ENCODE measurements around the gene MCM3AP.
A peak's percentile ranks its signal among the peaks of the same experiment; 100 is the strongest.

Gene MCM3AP

GRCh38 chr21:46221664-46222435 is 63.6 kb downstream of the MCM3AP start:
- Histone ChIP-seq H3K4me3 (no peak overlapping the region), H3K27me3 (no peaks in the 10 kb centered on the region), H4K20me1 (peaks cover 45% of the 10 kb centered on the region), H3K4me2 (no peak overlapping the region), H3K4me1 (peaks cover 34% of the 10 kb centered on the region), H3K36me3 (peaks cover 40% of the 10 kb centered on the region), H3K9ac (no peak overlapping the region), H3K27ac (no peak overlapping the region), H3K9me3 (no peaks in the 10 kb centered on the region; the same call in 1 of the 2 replicates)
- TF ChIP-seq Cebpa-rat (IDR thresholded peaks at IDR 0.05) = no peak

- Histone ChIP-seq H3K4me2 (no peak overlapping the region), H3K36me3 (peaks cover 45% of the 10 kb centered on the region), H3K4me3 (no peak overlapping the region), H3K27ac (no peak overlapping the region), H3K9me3 (no peaks in the 10 kb centered on the region; the same call in 1 of the 2 replicates), H4K20me1 (peaks cover 35% of the 10 kb centered on the region; the same call in 1 of the 2 replicates), H3K4me1 (peaks cover 28% of the 10 kb centered on the region), H3K9ac (no peak overlapping the region), H3K27me3 (no peaks in the 10 kb centered on the region)
- TF ChIP-seq Cebpa-rat (IDR thresholded peaks at IDR 0.05) = no peak
Measured at GRCh38 chr21:46220847-46221246, 64.6 kb downstream of the MCM3AP start.

GRCh38 chr21:46220275-46220810 is 65.1 kb downstream of the MCM3AP start:
- Histone ChIP-seq H3K4me1 (peaks cover 27% of the 10 kb centered on the region), H3K27ac (no peak overlapping the region), H3K27me3 (no peaks in the 10 kb centered on the region), H4K20me1 (peaks cover 34% of the 10 kb centered on the region; the same call in 1 of the 2 replicates), H3K9me3 (no peaks in the 10 kb centered on the region; the same call in 1 of the 2 replicates), H3K4me3 (no peak overlapping the region), H3K4me2 (no peak overlapping the region), H3K36me3 (peaks cover 49% of the 10 kb centered on the region), H3K9ac (no peak overlapping the region; the same call in 1 of the 2 replicates)
- TF ChIP-seq Cebpa-rat (IDR thresholded peaks at IDR 0.05) = no peak

GRCh38 chr21:46219591-46220239 is 65.7 kb downstream of the MCM3AP start:
- peak overlapping the region; percentile 42 for H3K4me2 ChIP-seq

GRCh38 chr21:46218906-46219590 is 66.4 kb downstream of the MCM3AP start:
- Histone ChIP-seq H3K9me3 (no peaks in the 10 kb centered on the region), H3K4me1 (peaks cover 27% of the 10 kb centered on the region), H3K9ac (no peak overlapping the region), H3K4me2 (peak overlapping the region; percentile 42), H3K36me3 (peaks cover 49% of the 10 kb centered on the region), H3K27me3 (no peaks in the 10 kb centered on the region), H3K4me3 (no peak overlapping the region), H3K27ac (0 out of 2 replicates have a peak overlapping the region, but pooled peaks have one; percentile 22), H4K20me1 (peaks cover 40% of the 10 kb centered on the region)
- no peak for TF ChIP-seq Cebpa-rat (IDR thresholded peaks at IDR 0.05)

More at GRCh38 chr21:46219591-46220239, 65.7 kb downstream of the MCM3AP start:
- no peak for TF ChIP-seq Cebpa-rat (IDR thresholded peaks at IDR 0.05)
- no peak overlapping the region; the same call in 1 of the 2 replicates for H3K9ac ChIP-seq
- no peak overlapping the region for H3K4me3 ChIP-seq
- peaks cover 34% of the 10 kb centered on the region for H4K20me1 ChIP-seq
- H3K9me3 ChIP-seq = no peaks in the 10 kb centered on the region
- H3K4me1 ChIP-seq = peaks cover 27% of the 10 kb centered on the region
- no peaks in the 10 kb centered on the region for H3K27me3 ChIP-seq
- H3K27ac ChIP-seq = 0 out of 2 replicates have a peak overlapping the region, but pooled peaks have one; percentile 22
- peaks cover 49% of the 10 kb centered on the region for H3K36me3 ChIP-seq

- no peaks in the 10 kb centered on the region for H3K27me3 ChIP-seq
- H3K27ac ChIP-seq = 0 out of 2 replicates have a peak overlapping the region, but pooled peaks have one; percentile 18
- H3K9ac ChIP-seq = no peak overlapping the region
- no peak for TF ChIP-seq Cebpa-rat (IDR thresholded peaks at IDR 0.05)
- H3K4me3 ChIP-seq = no peak overlapping the region
- H3K36me3 ChIP-seq = peaks cover 55% of the 10 kb centered on the region
- peak overlapping the region; percentile 32; the same call in 1 of the 2 replicates for H3K4me2 ChIP-seq
- peaks cover 27% of the 10 kb centered on the region for H3K4me1 ChIP-seq
- peaks cover 40% of the 10 kb centered on the region for H4K20me1 ChIP-seq
- no peaks in the 10 kb centered on the region for H3K9me3 ChIP-seq
Measured at GRCh38 chr21:46217511-46218196, 67.8 kb downstream of the MCM3AP start.

- no peaks in the 10 kb centered on the region for H3K27me3 ChIP-seq
- H3K4me2 ChIP-seq = no peak overlapping the region
- H3K9ac ChIP-seq = no peak overlapping the region
- H3K9me3 ChIP-seq = no peaks in the 10 kb centered on the region
- no peak overlapping the region for H3K27ac ChIP-seq
- H3K4me3 ChIP-seq = no peak overlapping the region
- no peak for TF ChIP-seq Cebpa-rat (IDR thresholded peaks at IDR 0.05)
- peaks cover 28% of the 10 kb centered on the region for H3K4me1 ChIP-seq
- H3K36me3 ChIP-seq = peaks cover 48% of the 10 kb centered on the region
- H4K20me1 ChIP-seq = peaks cover 29% of the 10 kb centered on the region
Measured at GRCh38 chr21:46216132-46216747, 69.2 kb downstream of the MCM3AP start.

GRCh38 chr21:46215436-46216131 is 69.8 kb downstream of the MCM3AP start:
- H3K4me2 ChIP-seq = no peak overlapping the region
- no peak overlapping the region for H3K27ac ChIP-seq
- no peaks in the 10 kb centered on the region for H3K27me3 ChIP-seq
- no peak for TF ChIP-seq Cebpa-rat (IDR thresholded peaks at IDR 0.05)
- H3K4me1 ChIP-seq = peaks cover 34% of the 10 kb centered on the region
- H3K36me3 ChIP-seq = peaks cover 41% of the 10 kb centered on the region
- H3K9ac ChIP-seq = no peak overlapping the region
- H4K20me1 ChIP-seq = peaks cover 24% of the 10 kb centered on the region
- H3K9me3 ChIP-seq = no peaks in the 10 kb centered on the region
- H3K4me3 ChIP-seq = no peak overlapping the region
